GM12878 (cell line): ENCODE data around the gene AANAT. TPM values are rescaled to one million over a fixed set of nuclear protein-coding genes. Genes with fewer than 3 reads are reported as not detected.

Experiments used
- ATAC-seq: fragments of 200-7000 bp; cut with Tn5 transposase; 3 replicates; pipeline ENCODE4 v1.9.1; 2020; ENCODE audit warnings: mild to moderate bottlenecking, moderate library complexity
- BruUV-seq: library from RNA; stranded (reverse); fragments of 400-500 nt; replicated peaks from 2 replicates; lab custom pipeline; 2021; lab: Mats Ljungman, UMichigan
- CTCF ChIA-PET: fragments of 300-600 bp; sonication (Branson Sonifier 250); formaldehyde crosslinking; extraction: SDS; loops from one replicate; lab custom pipeline; 2021; ENCODE audit warnings: inconsistent platforms; lab: Yijun Ruan, JAX
- POLR2A ChIA-PET: fragments of 350-600 bp; formaldehyde crosslinking; extraction: SDS; loops from one replicate; lab custom pipeline; 2021; ENCODE audit warnings: inconsistent platforms; lab: Charles Lee
- RAD21 ChIA-PET: fragments of 300-600 bp; sonication (Branson Sonifier 250); formaldehyde crosslinking; loops from one replicate; lab custom pipeline; 2023; ENCODE audit warnings: antibody characterized with exemption; ENCODE audit not compliant: unreplicated experiment; lab: Charles Lee
- SMC1A ChIA-PET: fragments of 300-600 bp; sonication (Branson Sonifier 250); formaldehyde crosslinking; loops from one replicate; lab custom pipeline; 2023; ENCODE audit not compliant: unreplicated experiment, uncharacterized antibody; lab: Charles Lee
- DNase-seq: peaks from one replicate; pipeline ENCODE4 v3.0.0-alpha.2; 2011; ENCODE audit warnings: low read depth, low spot score
- FAIRE-seq: peaks from 3 replicates; lab custom pipeline; 2011; peaks lifted over from hg19 to GRCh38; lab: Jason Lieb, UNC
- H2AFZ ChIP-seq: 2 replicates; pipeline ENCODE4 v1.6.0; 2011; ENCODE audit warnings: low read depth, low read length, control low read depth; ENCODE audit not compliant: control insufficient read depth
- H3K27ac ChIP-seq: 2 replicates; pipeline ENCODE4 v1.5.1; 2011; ENCODE audit warnings: control low read depth; ENCODE audit not compliant: control insufficient read depth, insufficient read depth
- H3K27me3 ChIP-seq, 2 experiments: replicated peaks in 1 of 2; 2 replicates each; pipeline versions ENCODE4 v1.6.0 to v1.6.1; 2011; ENCODE audit warnings: low read length in 1 of 2; ENCODE audit not compliant: control insufficient read depth in 2 of 2, insufficient read depth in 2 of 2
- H3K36me3 ChIP-seq, 2 experiments: 2 replicates each; pipeline ENCODE4 v1.5.1; 2011; ENCODE audit warnings: low read length in 1 of 2; ENCODE audit not compliant: control insufficient read depth in 2 of 2, insufficient read depth in 2 of 2
- H3K4me1 ChIP-seq: 2 replicates; pipeline ENCODE4 v1.6.1; 2011; ENCODE audit warnings: mild to moderate bottlenecking, low read length, moderate library complexity, mixed read lengths; ENCODE audit not compliant: control insufficient read depth, insufficient read depth
- H3K4me2 ChIP-seq: 2 replicates; pipeline ENCODE4 v1.6.0; 2011; ENCODE audit warnings: control low read depth; ENCODE audit not compliant: control insufficient read depth, insufficient read depth
- H3K4me3 ChIP-seq: fragments of 200-600 bp; sonication (generic); 2 replicates; pipeline ENCODE4 v1.5.1; 2016
- H3K79me2 ChIP-seq: 2 replicates; pipeline ENCODE4 v1.6.0; 2011; ENCODE audit warnings: low read length; ENCODE audit not compliant: control insufficient read depth, insufficient read depth
- H3K9ac ChIP-seq: 2 replicates; pipeline ENCODE4 v1.8.0; 2011; ENCODE audit warnings: low read length, control low read depth, mixed read lengths; ENCODE audit not compliant: control insufficient read depth, insufficient read depth
- H3K9me3 ChIP-seq: replicated peaks from 3 replicates; pipeline ENCODE4 v1.5.1; 2011; ENCODE audit warnings: mild to moderate bottlenecking, low read length; ENCODE audit not compliant: control insufficient read depth, insufficient read depth
- H4K20me1 ChIP-seq: 2 replicates; pipeline ENCODE4 v1.6.0; 2011; ENCODE audit not compliant: control insufficient read depth, insufficient read depth
- EED ChIP-seq: sonication (generic); IDR thresholded peaks from 2 replicates; pipeline ENCODE4 v1.6.1; 2016; ENCODE audit warnings: antibody characterized with exemption, low read depth
- IRF3 ChIP-seq: fragments of 450-650 bp; IDR thresholded peaks from 2 replicates; pipeline ENCODE4 v1.6.1; 2014; ENCODE audit warnings: mild to moderate bottlenecking
- MEF2B ChIP-seq: fragments of 450-650 bp; IDR thresholded peaks from 2 replicates; pipeline ENCODE4 v1.6.1; 2018; ENCODE audit warnings: mild to moderate bottlenecking, moderate library complexity; ENCODE audit not compliant: partially characterized antibody, poor library complexity, severe bottlenecking
- SIX5 ChIP-seq: IDR thresholded peaks from 2 replicates; pipeline ENCODE4 v1.6.1; 2011; ENCODE audit warnings: mild to moderate bottlenecking, low read depth, low read length, moderate library complexity; ENCODE audit not compliant: severe bottlenecking
- WGBS: methylation state at CpG from one replicate; pipeline ENCODE4 v1.1.6; 2016; ENCODE audit warnings: low lambda C conversion rate; ENCODE audit not compliant: insufficient replicate concordance, insufficient coverage; ENCODE audit errors: missing lambda C conversion rate; 5-methylcytosine and 5-hydroxymethylcytosine counted together
- in situ Hi-C: fragments of 300-500 bp; cut with MboI; formaldehyde crosslinking; loops from 9 replicates; pipeline ENCODE4 v1.14.3; 2018; ENCODE audit warnings: mixed read lengths
- intact Hi-C: fragments of 100-400 bp; cut with micrococcal nuclease; formaldehyde crosslinking; loops from one replicate; pipeline ENCODE4 v1.14.2; 2022; ENCODE audit not compliant: unreplicated experiment
- polyA plus RNA-seq, 11 experiments: library from polyadenylated mRNA; depleted of rRNA in 4 of 11; unstranded in 6 of 11; stranded (reverse) in 5 of 11; fragments of >200 nt; fragmentation: Nextera tagmentation in 4 of 11; fragmentation: Illumina TruSeq in 1 of 11; extraction: Ambion mirVana in 4 of 11; extraction: Trizol in 1 of 11; gene quantifications; 1 replicate in 1 of 11; 2 replicates in 10 of 11; pipeline versions ENCODE4 v1.2.1 to v1.2.3, GENCODE V29; 2011 to 2016; ENCODE audit warnings: inconsistent platforms in 2 of 11, missing spikeins in 2 of 11, low read depth in 1 of 11
- total RNA-seq, 4 experiments: library from RNA; depleted of rRNA in 3 of 4; stranded (reverse); fragments of >200 nt in 3 of 4; fragmentation: Illumina TruSeq in 1 of 4; extraction: Trizol in 1 of 4; gene quantifications; 2 replicates each; pipeline versions ENCODE4 v1.2.1 to v1.2.3, GENCODE V29; 2013 to 2021

AANAT gene
- total and polyA plus RNA-seq, 10 of the 15 experiments (the other 5 are each of a cell fraction or from before 2014, with no cell fraction given): 0.23 TPM; not detected in 9

DNA sequence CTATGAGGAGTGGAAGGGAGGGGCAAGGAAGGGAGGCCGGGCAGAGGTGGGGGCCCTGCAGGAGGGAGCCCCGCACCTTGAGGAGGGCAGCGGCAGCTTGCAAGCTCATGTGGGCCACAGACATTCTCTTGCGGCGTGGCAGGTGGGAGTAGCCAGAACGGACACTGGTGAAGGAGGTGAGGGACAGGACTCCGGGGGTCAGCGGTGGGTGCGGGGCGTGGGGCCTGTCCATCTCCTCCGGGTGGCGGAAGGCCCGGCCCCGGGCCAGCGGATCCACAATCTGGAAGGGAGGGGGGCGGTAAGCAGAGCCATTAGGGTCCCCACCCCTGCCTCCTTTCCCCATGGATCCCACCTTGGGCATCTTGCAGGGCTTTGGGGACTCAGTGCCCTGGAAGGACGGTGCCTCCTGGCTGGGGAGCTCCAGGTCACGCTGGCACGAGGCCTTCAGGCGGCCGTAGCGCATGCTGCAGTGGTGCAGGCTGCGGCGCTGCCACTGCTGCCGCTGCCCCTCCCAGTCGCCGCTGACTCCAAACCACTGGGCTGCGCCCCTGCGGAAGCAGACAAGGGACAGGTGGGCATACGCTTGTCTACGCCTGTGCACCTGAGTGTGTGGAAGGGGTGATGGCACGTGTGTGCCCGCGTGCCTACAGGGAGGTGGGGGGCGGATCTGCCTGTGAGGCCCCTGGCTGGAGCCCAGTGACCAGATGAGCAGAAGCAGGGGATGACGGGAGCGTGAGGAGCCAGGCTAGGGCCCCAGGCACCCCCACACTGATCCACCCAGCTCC, 11.5 kb downstream of the AANAT start:
- POLR2A ChIA-PET: no interaction called here
- TSS peak; percentile 10 for BruUV-seq
- 96% methylated on average over 37 of the region's 37 CpGs for WGBS
- CTCF ChIA-PET: no interaction called here
- Histone ChIP-seq H3K79me2 (peaks cover 8% of the 10 kb centered on the region; the same call in 1 of the 2 replicates), H3K9me3 (no peaks in the 10 kb centered on the region), H3K4me2 (peak overlapping the region; percentile 54; the same call in 1 of the 2 replicates), H3K27ac (no peak overlapping the region; the same call in 1 of the 2 replicates), H3K9ac (no peak overlapping the region), H3K4me3 (no peak overlapping the region), H3K4me1 (peaks cover 38% of the 10 kb centered on the region), H3K36me3 (peaks cover 4 to 5% of the 10 kb centered on the region in 2 experiments; a peak in 2 of 4 replicates), H4K20me1 (no peaks in the 10 kb centered on the region), H2AFZ (no peak overlapping the region), H3K27me3 (no peaks in the 10 kb centered on the region)
- intact Hi-C loops: no loop called here
- in situ Hi-C loops: no loop called here
- SMC1A ChIA-PET: interaction anchor here (12.0 kb wide), 1 partner anchor 21 kb away, joined by 115 read pairs; the partner anchor contains the start of gene RHBDF2
- FAIRE-seq (no peak), ATAC-seq (no peak), DNase-seq (no peak)
- RAD21 ChIA-PET: interaction anchor here (0.9 kb wide), 1 partner anchor 14 kb away, joined by 3 read pairs; no protein-coding TSS in a partner anchor
- no peak for TF ChIP-seq IRF3
- no peak for TF ChIP-seq SIX5
- no peak for TF ChIP-seq MEF2B
- no peak for TF ChIP-seq EED
